IPS-15b (cell line): ENCODE results near the gene CFAP70.
A peak's percentile ranks its signal among the peaks of the same experiment; 100 is the strongest.

ENCODE experiments used
- H3K27me3 ChIP-seq: one replicate; pipeline ENCODE4 v1.6.1; 2013; ENCODE audit warnings: low read length; ENCODE audit not compliant: control insufficient read depth, insufficient read depth
- H3K36me3 ChIP-seq: one replicate; pipeline ENCODE4 v1.6.1; 2013; ENCODE audit warnings: low read length; ENCODE audit not compliant: control insufficient read depth, insufficient read depth
- H3K4me1 ChIP-seq: one replicate; pipeline ENCODE4 v1.6.1; 2013; ENCODE audit warnings: mild to moderate bottlenecking, low read length; ENCODE audit not compliant: control insufficient read depth, insufficient read depth
- H3K4me3 ChIP-seq: one replicate; pipeline ENCODE4 v1.5.1; 2013; ENCODE audit warnings: low read depth, low read length
- H3K9ac ChIP-seq: one replicate; pipeline ENCODE4 v1.6.1; 2013; ENCODE audit warnings: low read depth, mild to moderate bottlenecking, low read length
- H3K9me3 ChIP-seq: one replicate; pipeline ENCODE4 v1.6.1; 2013; ENCODE audit warnings: mild to moderate bottlenecking, low read length; ENCODE audit not compliant: control insufficient read depth, insufficient read depth

Gene CFAP70

DNA sequence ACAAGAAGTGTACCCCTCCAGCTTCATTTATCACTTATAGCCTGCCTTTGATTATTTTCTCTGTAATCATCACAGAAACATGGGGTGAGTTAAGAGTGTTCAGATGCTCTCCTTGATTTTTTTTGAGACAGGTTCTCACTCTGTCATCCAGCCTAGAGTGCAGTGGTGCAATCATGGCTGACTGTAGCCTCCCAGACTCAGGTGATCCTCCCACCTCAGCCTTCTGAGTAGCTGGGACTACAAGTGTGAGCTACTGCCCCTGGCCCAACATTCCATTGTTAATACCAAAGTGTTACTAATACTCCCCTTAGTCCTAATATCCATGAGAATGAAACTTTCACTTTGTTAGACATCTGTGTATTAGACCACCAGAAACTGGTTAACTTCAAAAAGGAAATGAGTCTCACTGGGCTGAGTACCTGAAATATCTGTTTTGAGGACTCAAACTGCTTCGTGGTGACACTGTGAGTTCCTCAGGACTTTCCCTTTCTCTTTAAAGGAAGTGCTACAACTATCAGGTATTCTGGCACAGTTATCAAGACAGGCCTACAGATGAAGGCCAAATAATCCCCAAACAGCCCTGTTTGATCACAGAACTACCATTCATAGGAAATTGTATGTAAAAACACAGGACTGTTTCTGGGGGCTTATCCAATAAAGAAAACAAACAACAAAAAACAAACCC lies 20.5 kb upstream of the CFAP70 start:
- Histone ChIP-seq H3K27me3 (no peaks in the 10 kb centered on the region), H3K4me3 (no peak overlapping the region), H3K9ac (no peak overlapping the region), H3K9me3 (no peaks in the 10 kb centered on the region), H3K36me3 (peaks cover 4% of the 10 kb centered on the region), H3K4me1 (no peaks in the 10 kb centered on the region)

DNA sequence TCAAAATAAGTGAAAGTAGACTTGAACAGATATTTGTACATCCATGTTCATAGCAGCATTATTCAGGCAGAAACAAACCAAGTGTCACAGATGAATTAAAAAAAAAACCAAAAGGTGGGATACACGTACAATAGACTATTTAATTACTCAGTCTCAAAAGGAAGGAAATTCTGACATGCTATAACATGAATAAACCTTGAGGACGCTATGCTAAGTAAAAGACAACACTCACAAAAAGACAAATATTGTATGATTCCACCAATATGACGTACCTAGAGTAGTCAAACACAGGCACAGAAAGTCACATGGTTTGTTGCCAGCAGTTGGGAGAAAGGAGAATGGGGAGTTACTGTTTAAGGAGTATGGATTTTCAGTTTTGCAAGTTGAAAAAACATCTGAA lies 18.0 kb upstream of the CFAP70 start:
- no peak overlapping the region for H3K9ac ChIP-seq
- no peaks in the 10 kb centered on the region for H3K9me3 ChIP-seq
- no peak overlapping the region for H3K4me3 ChIP-seq
- H3K4me1 ChIP-seq = no peaks in the 10 kb centered on the region
- H3K36me3 ChIP-seq = peaks cover 4% of the 10 kb centered on the region
- H3K27me3 ChIP-seq = no peaks in the 10 kb centered on the region

DNA sequence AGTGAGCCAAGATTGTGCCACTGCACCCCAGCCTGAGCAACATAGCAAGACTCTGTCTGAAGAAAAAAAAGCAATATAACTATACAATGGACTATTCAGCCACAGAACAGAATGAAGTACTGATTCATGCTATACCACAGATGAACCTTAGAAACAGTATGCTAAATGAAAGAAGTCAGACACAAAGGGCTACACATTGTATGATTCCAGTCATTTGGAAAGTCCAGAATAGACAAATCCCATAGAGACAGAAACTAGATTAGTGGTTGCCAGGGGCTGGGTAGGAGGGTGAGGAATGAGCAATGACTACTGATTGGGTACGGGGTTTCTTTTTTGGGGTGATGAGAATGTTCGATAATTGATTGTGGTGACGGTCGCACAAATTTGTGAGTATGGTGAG lies 9.6 kb upstream of the CFAP70 start:
- no peak overlapping the region for H3K4me3 ChIP-seq
- no peak overlapping the region for H3K9ac ChIP-seq
- H3K9me3 ChIP-seq = no peaks in the 10 kb centered on the region
- H3K36me3 ChIP-seq = peaks cover 6% of the 10 kb centered on the region
- H3K27me3 ChIP-seq = no peaks in the 10 kb centered on the region
- no peaks in the 10 kb centered on the region for H3K4me1 ChIP-seq

DNA sequence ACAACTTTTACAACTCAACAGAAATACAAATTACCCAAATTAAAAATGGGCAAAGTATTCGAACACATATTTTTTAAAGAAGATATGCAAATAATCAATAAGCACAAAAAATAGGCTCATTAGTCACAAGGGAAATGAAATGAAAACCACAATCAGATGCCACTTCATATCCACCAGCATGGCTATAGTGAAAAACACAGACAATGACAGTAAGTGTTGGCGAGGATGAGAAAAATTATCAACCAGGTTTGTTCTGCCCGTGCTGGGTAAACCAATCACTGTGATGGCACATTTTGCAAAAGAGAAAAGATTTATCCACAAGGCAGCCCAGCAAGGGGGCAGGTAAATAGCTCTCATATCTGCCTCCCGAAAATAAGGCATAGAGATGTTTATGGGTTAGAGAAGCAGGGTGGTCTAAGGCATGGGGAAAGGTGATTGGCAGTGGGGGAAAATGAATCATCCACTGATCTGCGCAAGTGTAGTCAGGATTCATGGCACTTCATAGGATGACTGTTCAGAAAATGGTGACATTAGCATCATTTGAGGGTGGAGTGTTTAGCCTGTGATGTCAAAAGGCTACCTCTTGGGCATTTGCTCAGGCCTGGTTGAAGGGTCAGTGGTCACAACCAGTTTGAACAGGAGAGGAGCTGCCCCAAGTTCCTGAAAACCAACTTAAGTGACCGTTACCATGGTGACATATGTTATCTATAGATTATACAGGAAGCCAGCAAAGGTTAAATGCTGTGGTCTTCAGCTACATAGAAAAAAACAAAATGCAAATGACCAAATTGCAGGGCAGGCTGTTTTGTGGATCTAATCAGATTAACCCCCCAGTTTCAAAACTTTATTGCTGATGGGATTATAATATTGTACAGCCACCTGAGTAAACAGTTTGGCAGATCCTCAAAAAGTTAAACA lies 8.0 kb upstream of the CFAP70 start:
- peaks cover 6% of the 10 kb centered on the region for H3K36me3 ChIP-seq
- H3K4me3 ChIP-seq = no peak overlapping the region
- H3K9me3 ChIP-seq = no peaks in the 10 kb centered on the region
- no peaks in the 10 kb centered on the region for H3K27me3 ChIP-seq
- no peak overlapping the region for H3K9ac ChIP-seq
- H3K4me1 ChIP-seq = no peaks in the 10 kb centered on the region

- Histone ChIP-seq H3K9ac (no peak overlapping the region), H3K4me3 (no peak overlapping the region), H3K9me3 (no peaks in the 10 kb centered on the region), H3K4me1 (no peaks in the 10 kb centered on the region), H3K36me3 (peaks cover 6% of the 10 kb centered on the region), H3K27me3 (no peaks in the 10 kb centered on the region)
These were observed 6.3 kb upstream of the CFAP70 start for GRCh38 chr10:73364964-73365363.

DNA sequence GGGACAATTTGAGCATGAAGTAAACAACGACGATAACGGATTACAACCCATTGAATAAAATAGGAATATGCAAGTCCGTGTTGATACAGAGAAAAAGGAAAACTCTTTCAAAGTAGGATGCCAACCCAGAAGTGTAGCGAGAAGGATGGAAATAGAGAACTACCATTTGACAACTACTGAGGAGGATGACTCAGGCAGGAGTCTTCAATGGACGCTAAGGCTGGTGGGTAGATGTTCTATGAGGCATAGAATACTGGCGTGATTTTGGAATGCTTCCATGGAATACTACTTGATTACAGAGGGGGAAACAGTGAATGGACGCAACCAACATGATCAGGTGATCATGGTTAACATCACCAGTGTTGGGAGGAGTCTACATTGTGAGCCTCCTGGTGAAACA lies 828 bp upstream of the CFAP70 start:
- H3K4me1 ChIP-seq = no peaks in the 10 kb centered on the region
- H3K9ac ChIP-seq = no peak overlapping the region
- no peaks in the 10 kb centered on the region for H3K36me3 ChIP-seq
- peaks cover 8% of the 10 kb centered on the region for H3K27me3 ChIP-seq
- no peak overlapping the region for H3K4me3 ChIP-seq
- no peaks in the 10 kb centered on the region for H3K9me3 ChIP-seq

GRCh38 chr10:73357821-73358220 lies 843 bp downstream of the CFAP70 start:
- Histone ChIP-seq H3K36me3 (no peaks in the 10 kb centered on the region), H3K9ac (peak overlapping the region; percentile 89), H3K4me3 (peak overlapping the region; percentile 94), H3K27me3 (peaks cover 8% of the 10 kb centered on the region), H3K4me1 (no peaks in the 10 kb centered on the region), H3K9me3 (no peaks in the 10 kb centered on the region)

GRCh38 chr10:73357166-73357565 lies 1.5 kb downstream of the CFAP70 start:
- no peaks in the 10 kb centered on the region for H3K9me3 ChIP-seq
- no peak overlapping the region for H3K4me3 ChIP-seq
- H3K9ac ChIP-seq = no peak overlapping the region
- peaks cover 8% of the 10 kb centered on the region for H3K27me3 ChIP-seq
- no peaks in the 10 kb centered on the region for H3K36me3 ChIP-seq
- no peaks in the 10 kb centered on the region for H3K4me1 ChIP-seq

DNA sequence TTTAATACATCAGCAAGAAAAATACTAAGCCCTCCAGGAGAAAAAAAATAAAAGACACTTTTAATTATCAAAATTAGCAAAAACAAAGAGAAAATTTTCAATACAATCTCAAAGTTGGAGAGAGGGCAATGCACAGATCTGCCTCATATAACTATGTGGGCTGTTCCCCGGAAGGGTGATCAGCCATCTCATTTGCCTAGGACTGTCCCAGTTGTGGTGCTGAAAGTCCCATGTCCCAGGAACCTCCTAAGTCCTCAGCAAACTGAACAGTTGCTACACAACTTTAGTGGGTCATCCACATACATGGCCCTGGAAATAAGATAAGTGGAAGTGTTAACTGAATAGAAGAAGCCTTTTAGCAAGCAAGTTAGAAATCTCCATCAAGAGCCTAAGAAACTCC lies 14.4 kb downstream of the CFAP70 start:
- no peaks in the 10 kb centered on the region for H3K27me3 ChIP-seq
- H3K9me3 ChIP-seq = no peaks in the 10 kb centered on the region
- H3K9ac ChIP-seq = no peak overlapping the region
- H3K36me3 ChIP-seq = no peaks in the 10 kb centered on the region
- H3K4me1 ChIP-seq = peaks cover 2% of the 10 kb centered on the region
- H3K4me3 ChIP-seq = no peak overlapping the region

- H3K27me3 ChIP-seq = no peaks in the 10 kb centered on the region
- peaks cover 2% of the 10 kb centered on the region for H3K4me1 ChIP-seq
These were observed 18.5 kb downstream of the CFAP70 start for GRCh38 chr10:73340121-73340520.

DNA sequence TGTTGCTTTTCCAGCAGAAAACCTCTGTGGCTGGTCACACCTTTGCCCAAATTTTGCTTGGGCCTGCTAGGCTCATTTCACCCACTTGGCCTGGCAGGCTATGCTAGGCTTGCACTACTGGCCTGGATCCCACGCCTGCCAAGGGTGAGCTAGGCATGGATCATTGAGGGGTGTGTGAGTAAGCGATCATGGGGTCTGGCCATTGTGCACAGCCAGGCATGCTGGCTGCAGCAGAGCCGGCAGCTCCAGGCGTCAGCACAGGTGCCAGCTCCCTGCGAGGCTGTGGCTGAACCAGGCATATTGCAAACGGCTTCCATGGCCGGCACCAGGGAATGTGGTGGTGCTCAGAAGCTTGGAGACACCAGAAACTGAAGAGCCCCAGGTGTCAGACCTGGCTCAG lies 19.2 kb downstream of the CFAP70 start:
- no peaks in the 10 kb centered on the region for H3K27me3 ChIP-seq
- H3K36me3 ChIP-seq = no peaks in the 10 kb centered on the region

More at GRCh38 chr10:73340121-73340520, 18.5 kb downstream of the CFAP70 start:
- Histone ChIP-seq H3K9ac (no peak overlapping the region), H3K4me3 (no peak overlapping the region), H3K9me3 (no peaks in the 10 kb centered on the region), H3K36me3 (no peaks in the 10 kb centered on the region)

More for the DNA sequence above, 19.2 kb downstream of the CFAP70 start:
- peaks cover 2% of the 10 kb centered on the region for H3K4me1 ChIP-seq
- H3K9ac ChIP-seq = no peak overlapping the region
- no peaks in the 10 kb centered on the region for H3K9me3 ChIP-seq
- no peak overlapping the region for H3K4me3 ChIP-seq
